ENCODE data around the gene TMEM134.

Gene TMEM134

DNA sequence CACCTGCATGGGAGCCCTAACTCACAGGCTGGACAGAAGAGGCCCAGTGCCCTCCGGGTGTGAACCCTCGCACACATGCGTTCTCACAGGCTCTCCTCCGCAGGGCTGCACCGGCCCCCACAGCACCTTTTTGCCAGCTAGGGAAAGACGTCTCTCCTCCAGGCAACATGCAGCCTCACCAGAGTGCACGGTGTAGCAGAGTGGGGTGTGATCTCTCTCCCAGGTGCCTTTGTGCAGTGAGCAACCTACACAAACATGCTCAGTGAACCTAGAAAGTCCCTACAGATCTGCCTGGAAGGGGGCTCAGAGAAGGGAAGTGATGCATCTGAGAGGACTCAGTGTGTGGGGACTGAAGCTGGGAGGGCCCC lies 57.3 kb downstream of the TMEM134 start:
- H3F3A ChIP-seq (ENCODE audit: control insufficient read depth, insufficient read depth) = peaks cover 23% of the 10 kb centered on the region
- no peaks in the 10 kb centered on the region for H3K9me2 ChIP-seq (replicated peaks; ENCODE audit: control insufficient read depth, low read length)
- no peaks in the 10 kb centered on the region for H4K20me1 ChIP-seq (ENCODE audit: control insufficient read depth, insufficient read depth, low read depth, low read length)
- H3K27me3 ChIP-seq (ENCODE audit: control insufficient read depth, low read length) = peaks cover 6% of the 10 kb centered on the region
- peaks cover 7% of the 10 kb centered on the region; the same call in 1 of the 2 replicates for H3K79me2 ChIP-seq (ENCODE audit: control insufficient read depth, low read length)
- no peak for TF ChIP-seq EZH2phosphoT487 (IDR thresholded peaks at IDR 0.05; ENCODE audit: borderline replicate concordance, low read length)
- TF ChIP-seq, protein P1, sequence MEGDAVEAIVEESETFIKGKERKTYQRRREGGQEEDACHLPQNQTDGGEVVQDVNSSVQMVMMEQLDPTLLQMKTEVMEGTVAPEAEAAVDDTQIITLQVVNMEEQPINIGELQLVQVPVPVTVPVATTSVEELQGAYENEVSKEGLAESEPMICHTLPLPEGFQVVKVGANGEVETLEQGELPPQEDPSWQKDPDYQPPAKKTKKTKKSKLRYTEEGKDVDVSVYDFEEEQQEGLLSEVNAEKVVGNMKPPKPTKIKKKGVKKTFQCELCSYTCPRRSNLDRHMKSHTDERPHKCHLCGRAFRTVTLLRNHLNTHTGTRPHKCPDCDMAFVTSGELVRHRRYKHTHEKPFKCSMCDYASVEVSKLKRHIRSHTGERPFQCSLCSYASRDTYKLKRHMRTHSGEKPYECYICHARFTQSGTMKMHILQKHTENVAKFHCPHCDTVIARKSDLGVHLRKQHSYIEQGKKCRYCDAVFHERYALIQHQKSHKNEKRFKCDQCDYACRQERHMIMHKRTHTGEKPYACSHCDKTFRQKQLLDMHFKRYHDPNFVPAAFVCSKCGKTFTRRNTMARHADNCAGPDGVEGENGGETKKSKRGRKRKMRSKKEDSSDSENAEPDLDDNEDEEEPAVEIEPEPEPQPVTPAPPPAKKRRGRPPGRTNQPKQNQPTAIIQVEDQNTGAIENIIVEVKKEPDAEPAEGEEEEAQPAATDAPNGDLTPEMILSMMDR (IDR thresholded peaks at IDR 0.05; ENCODE audit: low read depth, low read length, poor library complexity, severe bottlenecking) = no peak
- peaks cover 81% of the 10 kb centered on the region for H3K4me1 ChIP-seq (ENCODE audit: control insufficient read depth, low read length)
- peaks cover 30% of the 10 kb centered on the region for H3K36me3 ChIP-seq (ENCODE audit: control insufficient read depth, low read length)
- H3K4me2 ChIP-seq (ENCODE audit: low read length) = peak overlapping the region; percentile 27
- 0 out of 2 replicates have a peak overlapping the region, but pooled peaks have one; percentile 0 for H3K4me3 ChIP-seq (ENCODE audit: low read length)
- H3K27ac ChIP-seq (ENCODE audit: low read depth, low read length) = peak overlapping the region; percentile 27; the same call in 1 of the 2 replicates
- H3K9me3 ChIP-seq (ENCODE audit: control insufficient read depth, insufficient read depth, low read length) = no peaks in the 10 kb centered on the region
